D721Med (cell line): ENCODE data around the gene TTBK1.

ENCODE experiments used
- DNase-seq: peaks from one replicate; pipeline ENCODE4 v3.0.0; 2011; ENCODE audit warnings: low spot score; ENCODE audit not compliant: insufficient read length
- FAIRE-seq: peaks from 2 replicates; lab custom pipeline; 2011; peaks lifted over from hg19 to GRCh38; lab: Jason Lieb, UNC
- TF ChIP-seq, protein P1 (sequence below): IDR thresholded peaks from 2 replicates; pipeline ENCODE4 v1.5.1; 2012; ENCODE audit warnings: mild to moderate bottlenecking, control low read depth; ENCODE audit not compliant: insufficient read depth; ENCODE audit errors: missing control alignments

TTBK1 gene

GRCh38 chr6:43286456-43286979 is 43.2 kb downstream of the TTBK1 start:
- TF ChIP-seq, protein P1, sequence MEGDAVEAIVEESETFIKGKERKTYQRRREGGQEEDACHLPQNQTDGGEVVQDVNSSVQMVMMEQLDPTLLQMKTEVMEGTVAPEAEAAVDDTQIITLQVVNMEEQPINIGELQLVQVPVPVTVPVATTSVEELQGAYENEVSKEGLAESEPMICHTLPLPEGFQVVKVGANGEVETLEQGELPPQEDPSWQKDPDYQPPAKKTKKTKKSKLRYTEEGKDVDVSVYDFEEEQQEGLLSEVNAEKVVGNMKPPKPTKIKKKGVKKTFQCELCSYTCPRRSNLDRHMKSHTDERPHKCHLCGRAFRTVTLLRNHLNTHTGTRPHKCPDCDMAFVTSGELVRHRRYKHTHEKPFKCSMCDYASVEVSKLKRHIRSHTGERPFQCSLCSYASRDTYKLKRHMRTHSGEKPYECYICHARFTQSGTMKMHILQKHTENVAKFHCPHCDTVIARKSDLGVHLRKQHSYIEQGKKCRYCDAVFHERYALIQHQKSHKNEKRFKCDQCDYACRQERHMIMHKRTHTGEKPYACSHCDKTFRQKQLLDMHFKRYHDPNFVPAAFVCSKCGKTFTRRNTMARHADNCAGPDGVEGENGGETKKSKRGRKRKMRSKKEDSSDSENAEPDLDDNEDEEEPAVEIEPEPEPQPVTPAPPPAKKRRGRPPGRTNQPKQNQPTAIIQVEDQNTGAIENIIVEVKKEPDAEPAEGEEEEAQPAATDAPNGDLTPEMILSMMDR: no peak
- no peak for DNase-seq
- no peak for FAIRE-seq

- no peak for FAIRE-seq
Measured at GRCh38 chr6:43286980-43287716, 43.9 kb downstream of the TTBK1 start.

DNA sequence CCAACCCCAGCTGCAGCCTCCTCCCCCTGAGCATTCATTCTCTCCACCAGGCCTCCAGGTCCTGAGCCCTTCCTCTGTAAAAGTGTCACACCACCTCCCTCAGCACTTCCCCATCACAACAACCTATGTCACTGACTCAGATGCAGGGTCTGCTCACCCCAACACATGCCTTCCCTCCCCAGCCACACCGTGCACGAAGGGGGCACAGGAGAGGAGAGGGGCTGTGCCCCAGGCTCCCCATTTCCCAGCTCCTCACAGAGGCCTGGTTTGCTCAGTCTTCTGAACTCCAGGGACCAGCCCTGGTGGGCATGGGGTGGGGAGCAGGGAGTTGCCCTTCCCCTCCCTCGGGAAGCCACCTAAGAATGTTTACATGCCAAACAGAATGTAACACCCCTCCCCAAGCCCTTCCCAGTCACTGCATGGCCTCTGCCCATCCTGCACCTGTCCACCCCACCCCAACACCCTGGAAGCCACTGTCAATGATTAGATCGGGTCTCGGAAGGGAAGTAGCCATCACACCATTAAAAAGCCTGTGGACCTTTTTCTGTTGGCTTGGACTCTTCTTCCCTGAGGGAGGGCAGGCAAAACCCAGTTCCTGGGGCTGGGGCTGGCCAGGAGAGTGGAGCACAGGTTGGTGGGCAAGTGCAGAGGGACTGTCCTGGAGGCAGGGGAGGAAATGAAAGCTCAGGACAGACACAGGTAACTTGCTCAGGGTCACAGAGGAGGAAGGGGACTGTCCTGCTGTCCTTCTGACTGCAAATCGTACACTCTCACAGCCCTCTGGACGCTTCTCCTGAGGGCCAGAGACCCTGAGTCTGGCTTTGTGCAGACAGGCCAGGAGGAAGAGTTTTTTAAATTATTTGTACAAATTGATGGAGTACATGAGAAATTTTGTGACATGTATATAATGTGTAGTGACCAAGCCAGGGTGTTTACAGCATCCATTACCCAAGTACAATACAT is 44.7 kb downstream of the TTBK1 start:
- no peak for DNase-seq
- TF ChIP-seq, protein P1: no peak
- no peak for FAIRE-seq

More at GRCh38 chr6:43286980-43287716, 43.9 kb downstream of the TTBK1 start:
- no peak for DNase-seq
- TF ChIP-seq, protein P1: peak; percentile 20

DNA sequence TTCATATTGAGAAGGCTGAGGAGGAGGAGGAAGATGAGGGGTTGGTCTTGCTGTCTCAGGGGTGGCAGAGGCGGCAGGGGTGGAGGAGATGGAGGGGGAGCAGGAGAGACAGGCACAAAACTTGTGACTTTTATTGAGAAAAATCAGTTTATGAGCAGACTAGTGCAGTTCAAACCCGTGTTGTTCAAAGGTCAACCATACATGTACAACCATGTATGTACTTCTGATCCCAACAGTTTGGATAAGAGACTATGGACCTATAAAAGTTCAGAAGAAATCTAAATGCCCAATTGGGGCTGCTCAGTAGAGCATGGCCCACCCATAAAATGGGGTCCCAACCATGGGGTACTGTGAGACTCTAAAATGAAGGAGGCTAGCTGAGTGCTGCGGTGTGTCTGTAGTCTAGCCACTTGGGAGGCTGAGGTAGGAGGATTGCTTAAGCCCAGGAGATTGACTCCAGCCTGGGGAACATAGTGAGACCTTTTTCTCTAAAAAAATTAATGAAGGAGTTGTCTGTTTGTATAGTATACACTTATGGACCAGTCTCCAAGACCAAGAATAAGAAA is 47.1 kb downstream of the TTBK1 start:
- TF ChIP-seq, protein P1: no peak
- DNase-seq (no peak), FAIRE-seq (no peak)

DNA sequence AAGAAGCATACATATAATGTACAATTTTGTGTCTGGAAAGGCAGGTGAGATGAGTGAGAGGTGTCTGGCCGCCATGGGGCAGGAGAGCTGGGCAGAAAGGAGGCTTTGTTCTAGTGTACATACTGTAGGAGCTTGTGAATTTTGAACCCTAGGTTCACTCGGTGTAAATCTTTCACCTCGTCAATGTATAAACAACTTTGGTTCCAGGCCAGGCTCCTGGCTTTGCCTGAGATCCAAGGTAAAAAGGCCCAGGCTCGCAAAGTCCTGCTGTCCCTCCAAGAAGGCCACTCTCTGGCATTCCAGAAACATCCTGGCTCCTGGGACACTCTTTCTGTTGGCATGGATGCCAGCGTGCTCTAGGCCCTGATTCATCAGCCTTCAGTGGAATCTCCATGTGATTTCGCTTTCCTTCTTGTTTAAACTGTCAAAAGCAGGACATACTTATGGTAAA is 47.6 kb downstream of the TTBK1 start:
- no peak for FAIRE-seq
- TF ChIP-seq, protein P1: no peak
- no peak for DNase-seq

GRCh38 chr6:43291708-43292107 is 48.4 kb downstream of the TTBK1 start:
- no peak for DNase-seq
- TF ChIP-seq, protein P1: no peak
- no peak for FAIRE-seq
